Adipocyte (in vitro differentiated cells): Measurements from ENCODE around the gene SPACA5.
"Not testable (repeated sequence)": the region's sequence is repeated elsewhere in the genome, so short reads cannot be mapped to it uniquely, and the experiment has no call there.

ENCODE experiments used
- DNase-seq: peaks from one replicate; pipeline ENCODE4 v3.0.0-alpha.2; 2015; ENCODE audit warnings: low read depth
- H3K27me3 ChIP-seq: replicated peaks from 2 replicates; pipeline ENCODE4 v1.7.0; 2013; ENCODE audit warnings: mild to moderate bottlenecking, low read length, moderate library complexity; ENCODE audit not compliant: control insufficient read depth, insufficient read depth
- H3K36me3 ChIP-seq: 2 replicates; pipeline ENCODE4 v1.7.0; 2013; ENCODE audit warnings: low read length, mild to moderate bottlenecking, moderate library complexity; ENCODE audit not compliant: control insufficient read depth, insufficient read depth, severe bottlenecking
- H3K4me1 ChIP-seq: 2 replicates; pipeline ENCODE4 v1.7.0; 2013; ENCODE audit warnings: mild to moderate bottlenecking, low read length, moderate library complexity; ENCODE audit not compliant: control insufficient read depth, insufficient read depth
- H3K4me3 ChIP-seq: 2 replicates; pipeline ENCODE4 v1.7.0; 2013; ENCODE audit warnings: mild to moderate bottlenecking, low read length, moderate library complexity
- H3K9ac ChIP-seq: 2 replicates; pipeline ENCODE4 v1.7.0; 2013; ENCODE audit warnings: mild to moderate bottlenecking, low read length, moderate library complexity
- H3K9me3 ChIP-seq: 2 replicates; pipeline ENCODE4 v1.7.0; 2013; ENCODE audit warnings: mild to moderate bottlenecking, low read length, moderate library complexity; ENCODE audit not compliant: control insufficient read depth

The SPACA5 gene

GRCh38 chrX:48022738-48023137 is 15.9 kb downstream of the SPACA5 start:
- Histone ChIP-seq H3K4me1 (peaks cover 24% of the 10 kb centered on the region), H3K4me3 (no peak overlapping the region), H3K9me3 (no peaks in the 10 kb centered on the region)

GRCh38 chrX:48025561-48025960 is 18.8 kb downstream of the SPACA5 start:
- H3K4me3 ChIP-seq = no peak overlapping the region
- DNase-seq = peak; percentile 83
- peaks cover 5% of the 10 kb centered on the region for H3K27me3 ChIP-seq
- H3K36me3 ChIP-seq = no peaks in the 10 kb centered on the region
- H3K4me1 ChIP-seq = peaks cover 24% of the 10 kb centered on the region
- H3K9me3 ChIP-seq = no peaks in the 10 kb centered on the region
- H3K9ac ChIP-seq = peak overlapping the region; percentile 39

More at GRCh38 chrX:48022738-48023137, 15.9 kb downstream of the SPACA5 start:
- H3K36me3 ChIP-seq = no peaks in the 10 kb centered on the region
- H3K27me3 ChIP-seq = no peaks in the 10 kb centered on the region
- H3K9ac ChIP-seq = no peak overlapping the region
- peak; percentile 49 for DNase-seq

GRCh38 chrX:48027545-48027944 is 20.8 kb downstream of the SPACA5 start:
- DNase-seq, H3K36me3 ChIP-seq, H3K9ac ChIP-seq, H3K4me3 ChIP-seq, H3K9me3 ChIP-seq, H3K27me3 ChIP-seq: not testable (repeated sequence)
- H3K4me1 ChIP-seq = peaks cover 20% of the 10 kb centered on the region

GRCh38 chrX:48028091-48028490 is 21.3 kb downstream of the SPACA5 start:
- Histone ChIP-seq H3K36me3 (no peaks in the 10 kb centered on the region), H3K9ac (no peak overlapping the region), H3K9me3 (no peaks in the 10 kb centered on the region), H3K4me3 (no peak overlapping the region), H3K4me1 (peaks cover 15% of the 10 kb centered on the region), H3K27me3 (peaks cover 5% of the 10 kb centered on the region)
- no peak for DNase-seq

GRCh38 chrX:48030237-48030636 is 23.4 kb downstream of the SPACA5 start:
- Histone ChIP-seq H3K36me3 (no peaks in the 10 kb centered on the region), H3K4me3 (no peak overlapping the region), H3K27me3 (peaks cover 7% of the 10 kb centered on the region), H3K9me3 (no peaks in the 10 kb centered on the region), H3K4me1 (peaks cover 12% of the 10 kb centered on the region), H3K9ac (no peak overlapping the region)
- no peak for DNase-seq

- not testable (repeated sequence) for H3K4me1 ChIP-seq, DNase-seq, H3K9me3 ChIP-seq, H3K27me3 ChIP-seq, H3K36me3 ChIP-seq, H3K4me3 ChIP-seq, H3K9ac ChIP-seq
These were observed 23.9 kb downstream of the SPACA5 start for GRCh38 chrX:48030641-48031173.

GRCh38 chrX:48035891-48036290 is 29.1 kb downstream of the SPACA5 start:
- no peaks in the 10 kb centered on the region for H3K4me1 ChIP-seq
- H3K27me3 ChIP-seq = peaks cover 2% of the 10 kb centered on the region
- no peak overlapping the region for H3K9ac ChIP-seq
- no peak overlapping the region for H3K4me3 ChIP-seq
- DNase-seq = no peak
- peaks cover 5% of the 10 kb centered on the region for H3K9me3 ChIP-seq
- H3K36me3 ChIP-seq = no peaks in the 10 kb centered on the region

GRCh38 chrX:48043056-48043455 is 36.3 kb downstream of the SPACA5 start:
- no peak for DNase-seq
- no peak overlapping the region for H3K4me3 ChIP-seq
- no peaks in the 10 kb centered on the region for H3K27me3 ChIP-seq
- peaks cover 19% of the 10 kb centered on the region for H3K9me3 ChIP-seq
- no peaks in the 10 kb centered on the region for H3K36me3 ChIP-seq
- H3K9ac ChIP-seq = no peak overlapping the region
- peaks cover 12% of the 10 kb centered on the region for H3K4me1 ChIP-seq

- no peaks in the 10 kb centered on the region for H3K27me3 ChIP-seq
- H3K36me3 ChIP-seq = no peaks in the 10 kb centered on the region
- H3K4me1 ChIP-seq = peaks cover 12% of the 10 kb centered on the region
- peaks cover 19% of the 10 kb centered on the region for H3K9me3 ChIP-seq
- peak overlapping the region; percentile 52 for H3K4me3 ChIP-seq
- DNase-seq = peak; percentile 53
- peak overlapping the region; percentile 38 for H3K9ac ChIP-seq
These were observed 38.9 kb downstream of the SPACA5 start for GRCh38 chrX:48045410-48046311.

- H3K9me3 ChIP-seq = peaks cover 19% of the 10 kb centered on the region
- DNase-seq = no peak
- H3K4me1 ChIP-seq = peaks cover 12% of the 10 kb centered on the region
- no peak overlapping the region for H3K4me3 ChIP-seq
- no peaks in the 10 kb centered on the region for H3K36me3 ChIP-seq
- H3K9ac ChIP-seq = no peak overlapping the region
- no peaks in the 10 kb centered on the region for H3K27me3 ChIP-seq
These were observed 40.1 kb downstream of the SPACA5 start for GRCh38 chrX:48046846-48047245.

- peak overlapping the region; percentile 43 for H3K4me3 ChIP-seq
- no peak overlapping the region for H3K9ac ChIP-seq
- no peaks in the 10 kb centered on the region for H3K27me3 ChIP-seq
- peaks cover 3% of the 10 kb centered on the region for H3K36me3 ChIP-seq
- H3K4me1 ChIP-seq = no peaks in the 10 kb centered on the region
- DNase-seq = no peak
- peaks cover 80% of the 10 kb centered on the region for H3K9me3 ChIP-seq
These were observed 52.0 kb downstream of the SPACA5 start for GRCh38 chrX:48058621-48059295.
